RKO (cell line): ENCODE data around the gene SNX8.

Experiments used
- DNase-seq: peaks from one replicate; pipeline ENCODE4 v3.0.0-alpha.2; 2016; ENCODE audit warnings: low spot score

SNX8 gene

GRCh38 chr7:2261611-2262010 is 52.6 kb downstream of the SNX8 start:
- no peak for DNase-seq

- no peak for DNase-seq
Observed at GRCh38 chr7:2260820-2261219, 53.4 kb downstream of the SNX8 start.

- DNase-seq, result no peak
Observed at GRCh38 chr7:2259480-2259879, 54.8 kb downstream of the SNX8 start.

GRCh38 chr7:2258661-2259365 is 55.4 kb downstream of the SNX8 start:
- DNase-seq, result no peak

- DNase-seq, result no peak
Observed at GRCh38 chr7:2257651-2258050, 56.6 kb downstream of the SNX8 start.

- no peak for DNase-seq
Observed at GRCh38 chr7:2257046-2257551, 57.1 kb downstream of the SNX8 start.

GRCh38 chr7:2256306-2257045 is 57.8 kb downstream of the SNX8 start:
- DNase-seq, result no peak

- DNase-seq, result no peak
Observed at GRCh38 chr7:2255145-2256139, 58.8 kb downstream of the SNX8 start.

- DNase-seq, result no peak
Observed at GRCh38 chr7:2254429-2255144, 59.7 kb downstream of the SNX8 start.

- DNase-seq, result no peak
Observed at GRCh38 chr7:2253525-2254244, 60.6 kb downstream of the SNX8 start.

GRCh38 chr7:2253021-2253420 is 61.2 kb downstream of the SNX8 start:
- DNase-seq, result no peak

- DNase-seq, result no peak
Observed at GRCh38 chr7:2251841-2252771, 62.1 kb downstream of the SNX8 start.

- no peak for DNase-seq
Observed at GRCh38 chr7:2251381-2251780, 62.9 kb downstream of the SNX8 start.

GRCh38 chr7:2249744-2250323 is 64.4 kb downstream of the SNX8 start:
- DNase-seq, result no peak

- no peak for DNase-seq
Observed at GRCh38 chr7:2248984-2249694, 65.1 kb downstream of the SNX8 start.

GRCh38 chr7:2247141-2247995 is 66.9 kb downstream of the SNX8 start:
- DNase-seq, result no peak

- DNase-seq, result no peak
Observed at GRCh38 chr7:2245883-2246675, 68.2 kb downstream of the SNX8 start.
